ENCODE data around the gene DROSHA.
"Not testable (repeated sequence)": the region's sequence is repeated elsewhere in the genome, so short reads cannot be mapped to it uniquely, and the experiment has no call there.

DROSHA gene

DNA sequence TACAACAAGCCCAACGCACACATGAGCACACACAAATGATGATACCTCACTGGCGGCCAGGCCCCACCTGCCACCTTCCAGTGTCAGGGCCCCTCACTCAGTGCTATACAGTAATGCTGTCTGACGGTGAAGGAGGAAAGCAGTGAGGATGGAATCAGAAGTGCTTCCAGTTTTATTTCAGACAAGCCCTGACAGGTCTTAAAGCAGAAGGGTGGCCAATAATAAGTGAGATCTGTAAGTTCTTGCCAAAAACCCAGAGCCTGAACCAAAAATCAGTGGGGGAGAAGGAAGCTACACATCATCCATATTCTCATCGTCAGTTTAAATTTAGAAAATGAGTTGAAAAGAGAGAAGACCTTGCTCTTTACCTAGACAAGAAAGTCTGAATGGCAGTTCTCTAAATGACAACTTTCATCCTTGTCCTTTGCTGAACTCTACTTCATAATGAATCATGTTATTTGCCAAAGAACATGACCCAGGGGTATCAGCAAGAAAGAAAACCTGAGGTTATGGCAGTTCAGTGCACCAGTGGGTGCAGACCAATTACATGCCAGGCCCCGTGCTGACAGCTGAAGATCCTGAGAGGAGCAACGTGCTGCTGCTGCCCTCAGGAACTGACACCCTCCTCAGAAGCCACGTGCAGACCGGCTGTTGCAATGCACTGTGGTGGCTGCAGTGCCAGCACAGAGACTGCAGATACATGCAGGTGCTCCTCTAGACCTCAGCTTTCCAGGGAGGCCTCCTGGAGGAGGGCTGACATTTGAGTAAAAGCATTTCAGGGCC lies 118.7 kb downstream of the DROSHA start:
- DNase-seq = no peak

DNA sequence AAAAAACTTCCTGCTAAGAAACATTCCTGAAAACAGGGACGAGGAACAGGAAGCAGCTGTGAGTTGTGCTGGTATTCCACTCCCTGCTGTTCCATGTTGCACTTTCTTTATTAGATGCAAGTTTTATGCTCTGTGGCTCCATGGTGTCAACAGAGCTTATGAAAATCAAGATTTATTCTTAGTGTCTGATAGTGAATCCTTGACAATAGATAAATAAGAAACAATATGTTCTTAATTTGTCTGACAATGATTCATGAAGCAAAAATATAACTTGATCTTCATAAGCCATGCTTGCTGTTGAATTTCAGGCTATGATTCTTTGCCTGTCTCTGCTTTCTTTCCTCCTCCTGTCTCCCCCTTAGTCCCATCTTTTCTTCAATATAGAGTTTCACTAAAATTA lies 119.6 kb downstream of the DROSHA start:
- no peak for DNase-seq

DNA sequence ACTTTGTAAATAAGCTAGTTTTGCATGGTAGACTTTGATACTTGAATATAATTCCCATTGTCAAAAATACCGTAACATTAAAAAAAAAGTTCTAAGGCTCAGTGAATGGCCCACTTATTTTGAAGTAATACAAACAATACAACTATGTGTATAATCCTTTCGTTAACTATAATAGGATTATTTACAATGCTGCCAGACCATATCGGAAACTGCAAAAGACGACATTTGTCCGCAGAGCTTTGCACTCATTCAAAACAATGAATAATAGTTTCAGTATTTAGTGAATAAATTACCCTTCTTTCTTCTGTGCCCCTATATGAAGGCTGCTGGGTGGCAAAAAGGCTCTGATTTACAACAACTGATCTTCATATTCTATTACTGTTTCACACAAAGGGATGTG lies 121.8 kb downstream of the DROSHA start:
- DNase-seq = no peak

DNA sequence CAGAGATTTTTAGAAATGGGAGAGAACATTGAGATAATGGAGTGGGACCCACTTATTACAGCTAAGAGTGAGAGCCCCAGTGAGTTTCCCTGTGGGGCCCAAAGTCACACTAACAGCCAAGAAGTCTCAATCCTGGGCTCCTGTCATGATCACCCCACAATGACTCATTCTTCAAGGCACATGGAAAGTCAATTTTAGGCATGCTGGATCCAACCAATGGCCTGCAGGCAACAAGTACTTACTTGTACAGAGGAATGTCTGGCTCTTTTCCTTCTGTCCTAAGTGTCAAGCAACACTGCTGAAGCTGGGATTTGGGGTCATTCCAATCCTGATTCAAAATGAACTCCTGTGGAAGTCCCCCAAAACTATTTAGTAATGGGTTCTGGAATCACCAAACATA lies 123.1 kb downstream of the DROSHA start:
- peak; percentile 16 for DNase-seq

DNA sequence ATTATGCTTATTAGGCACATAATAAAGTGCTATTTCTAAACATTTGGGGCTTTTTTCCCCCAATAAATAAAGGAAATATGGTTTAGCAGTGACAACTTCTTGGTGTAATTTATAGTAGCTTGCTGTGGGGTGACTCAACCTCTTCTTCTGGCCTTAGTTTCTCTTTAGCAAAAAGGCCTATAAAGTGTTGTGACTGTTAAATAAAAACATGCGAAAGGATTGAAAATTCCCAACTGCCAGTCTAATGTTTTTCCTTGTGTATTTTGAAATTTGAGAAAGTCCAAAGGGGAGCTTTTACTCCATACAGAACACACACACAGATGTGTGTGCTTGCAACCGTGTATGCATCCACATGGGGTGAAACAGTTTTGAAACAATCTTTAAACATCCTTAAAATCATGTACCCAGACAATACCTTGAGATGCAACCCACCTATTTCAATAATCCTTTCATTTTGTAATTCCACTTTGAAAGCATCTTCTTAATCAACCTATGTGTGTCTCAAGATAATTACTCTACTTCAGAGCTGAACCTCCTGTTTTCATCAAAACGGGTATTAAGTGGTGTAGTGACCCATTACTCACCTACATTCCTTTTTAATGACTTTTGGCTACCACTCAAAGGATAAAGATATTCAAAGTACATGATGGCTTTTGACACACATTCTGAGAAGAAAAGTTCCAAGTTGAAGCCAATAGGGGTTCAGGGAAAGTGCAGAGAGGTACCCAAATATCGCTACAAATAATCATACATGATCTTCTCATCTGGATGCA lies 123.8 kb downstream of the DROSHA start:
- DNase-seq = no peak

DNA sequence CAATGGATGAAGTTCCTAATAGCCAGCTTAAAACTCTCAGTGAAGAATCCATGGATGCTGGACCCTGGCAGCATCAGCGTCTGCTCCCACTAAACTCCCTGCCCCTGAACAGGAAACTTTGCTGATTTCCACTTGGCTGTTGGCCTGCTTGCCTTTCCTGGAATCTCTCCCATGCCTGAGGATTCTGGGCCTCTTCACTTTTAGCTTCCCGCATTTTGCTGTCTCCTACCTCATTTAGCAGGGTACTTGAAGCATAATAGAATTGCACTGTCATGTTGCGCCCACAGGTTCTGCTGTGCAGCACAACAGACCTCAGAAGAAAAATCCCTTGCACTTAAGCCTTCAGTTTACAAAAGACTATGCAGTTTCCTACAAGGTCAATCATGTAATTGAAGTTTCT lies 127.6 kb downstream of the DROSHA start:
- no peak for DNase-seq

DNA sequence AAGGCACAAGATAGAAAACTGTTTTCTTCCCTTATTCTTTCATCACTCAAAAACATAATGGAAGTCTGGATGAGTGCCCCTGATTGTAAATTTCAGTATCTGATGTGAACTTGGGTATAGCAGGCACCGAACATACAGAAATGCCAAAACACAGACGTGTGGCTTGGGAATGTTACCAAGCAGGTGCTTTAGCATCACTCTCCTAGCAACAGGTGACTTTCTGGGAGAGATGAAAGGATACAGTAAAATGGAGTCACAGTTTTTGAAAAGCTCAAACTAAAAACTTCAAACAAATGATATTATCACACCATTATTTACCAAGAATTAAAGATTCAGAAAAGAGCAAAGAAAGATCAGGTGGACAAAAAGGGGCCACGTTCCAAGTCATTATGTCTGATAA lies 130.2 kb downstream of the DROSHA start:
- no peak for DNase-seq

DNA sequence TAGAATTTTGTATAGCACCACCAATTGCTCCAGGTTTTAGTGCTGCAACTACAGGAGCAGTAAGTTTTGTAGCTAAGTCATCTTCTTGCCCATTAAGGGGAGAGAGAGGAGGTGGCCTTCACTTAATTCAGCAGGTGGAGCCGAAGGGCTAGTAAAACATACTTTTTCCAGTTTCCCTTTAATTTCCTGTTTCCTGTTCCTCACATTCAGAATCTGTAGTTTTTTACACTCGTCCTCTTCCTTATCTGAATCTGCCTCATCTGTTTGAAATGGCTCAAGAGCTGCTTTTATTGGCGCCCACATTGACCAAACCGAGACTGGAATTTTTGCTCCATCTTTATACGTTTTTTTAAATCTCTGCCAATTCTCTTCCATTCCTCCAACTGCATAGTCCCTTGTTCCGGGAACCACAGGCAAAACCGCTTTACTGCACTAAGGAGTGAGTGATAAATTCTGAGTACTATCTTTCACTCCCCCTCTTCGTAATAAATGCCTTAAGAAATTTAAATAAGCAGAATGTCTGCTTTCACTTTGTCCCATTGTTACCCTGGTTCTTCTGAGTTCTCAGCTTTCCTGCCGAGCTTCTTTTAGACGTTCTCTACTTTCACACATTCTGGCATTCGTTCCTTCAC lies 133.9 kb downstream of the DROSHA start:
- DNase-seq = no peak

DNA sequence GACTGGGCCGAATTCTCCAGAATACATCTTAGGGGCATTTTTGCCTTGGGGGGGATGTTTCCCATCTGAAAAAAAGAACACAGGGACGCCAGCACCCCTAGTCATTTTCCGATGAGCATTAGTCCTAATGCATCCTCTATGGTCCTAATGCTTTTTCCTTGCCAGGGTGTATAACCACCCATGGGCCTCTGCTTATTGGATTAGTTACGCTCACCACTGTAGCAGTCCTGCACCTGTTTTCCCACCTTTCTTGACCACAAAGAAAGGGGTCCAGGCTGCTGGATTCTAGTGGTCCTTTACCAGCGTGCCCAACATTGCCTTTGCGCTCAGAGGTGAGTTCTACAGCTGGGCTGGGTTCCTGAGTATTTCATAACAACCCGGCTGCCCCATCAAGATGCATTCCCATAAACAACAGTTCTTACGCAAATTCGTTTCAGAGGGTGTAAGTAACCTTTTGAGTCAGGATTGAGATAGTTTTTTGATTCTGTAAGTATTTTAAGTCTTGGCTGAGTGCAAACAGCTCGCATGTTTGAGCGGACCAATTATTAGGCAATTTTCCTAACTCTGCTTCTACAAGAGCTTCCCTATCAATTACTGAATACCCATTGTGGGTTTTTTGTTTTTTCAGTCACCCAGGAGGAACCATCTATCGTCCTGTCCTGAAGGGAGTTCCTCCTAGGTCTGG lies 135.1 kb downstream of the DROSHA start:
- no peak for DNase-seq

DNA sequence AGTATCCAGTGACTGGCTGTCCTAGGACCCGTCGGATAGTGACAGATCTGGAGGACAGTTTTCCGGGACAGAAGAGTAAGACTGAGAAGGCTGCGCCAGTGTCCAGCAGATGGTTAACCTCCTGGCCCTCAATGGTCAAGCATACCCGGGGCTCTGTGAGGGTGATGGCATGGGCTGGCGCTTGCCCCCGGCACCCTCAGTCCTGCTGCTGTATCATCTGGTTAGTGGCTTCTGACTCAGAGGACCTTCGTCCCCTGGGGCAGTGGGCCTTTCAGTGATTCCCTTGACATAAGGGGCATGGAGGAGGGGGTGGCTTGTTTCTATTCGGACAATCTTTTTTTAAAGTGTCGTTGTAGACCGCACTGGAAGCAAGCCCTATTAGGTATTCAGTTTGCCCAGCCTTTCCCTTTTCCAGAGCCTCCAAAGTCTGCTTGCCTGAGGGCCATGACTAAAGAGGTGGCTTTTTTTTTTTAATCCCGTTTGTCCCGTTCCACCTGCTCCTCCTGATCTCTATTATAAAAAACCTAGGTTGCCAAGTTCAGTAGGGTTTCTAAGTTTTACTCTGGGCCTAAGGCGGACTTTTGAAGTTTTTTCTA lies 136.3 kb downstream of the DROSHA start:
- not testable (repeated sequence) for DNase-seq

DNA sequence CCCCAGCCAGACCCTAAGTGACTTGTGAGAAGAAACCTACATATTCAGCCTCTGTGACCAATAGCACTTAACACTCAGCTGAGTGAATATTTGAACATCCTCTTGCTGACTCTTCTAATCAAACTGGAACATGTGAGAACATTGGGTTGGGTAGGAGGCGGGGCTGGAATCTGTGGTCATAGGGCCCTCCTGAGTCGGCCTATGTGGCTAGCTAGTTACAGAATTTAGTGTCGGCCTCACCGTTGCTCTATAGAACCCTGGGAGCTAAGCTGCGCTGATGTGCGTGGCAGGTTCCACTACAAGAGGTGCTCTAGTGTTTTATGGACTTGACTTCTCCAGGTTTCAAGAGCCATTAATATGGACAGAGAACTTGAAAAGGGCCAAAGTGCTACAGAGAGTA lies 138.8 kb downstream of the DROSHA start:
- no peak for DNase-seq

DNA sequence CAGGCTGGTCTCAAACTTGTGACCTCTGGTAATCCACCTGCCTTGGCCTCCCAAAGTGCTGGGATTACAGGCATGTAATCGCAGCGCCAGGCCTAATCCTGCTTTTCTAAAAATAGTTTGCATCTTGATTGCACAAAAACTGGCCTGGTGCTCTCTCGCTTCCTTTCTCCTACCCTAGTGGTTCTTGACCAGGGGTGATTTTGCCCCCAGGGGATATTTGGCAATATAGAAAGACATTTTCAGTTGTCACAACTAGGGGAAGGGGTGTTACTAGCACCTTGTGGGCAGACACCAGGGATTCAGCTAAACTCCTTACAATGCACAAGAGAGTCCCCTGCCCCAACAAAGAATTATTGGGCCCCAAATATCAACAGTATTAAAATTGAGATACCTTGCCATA lies 139.8 kb downstream of the DROSHA start:
- no peak for DNase-seq

DNA sequence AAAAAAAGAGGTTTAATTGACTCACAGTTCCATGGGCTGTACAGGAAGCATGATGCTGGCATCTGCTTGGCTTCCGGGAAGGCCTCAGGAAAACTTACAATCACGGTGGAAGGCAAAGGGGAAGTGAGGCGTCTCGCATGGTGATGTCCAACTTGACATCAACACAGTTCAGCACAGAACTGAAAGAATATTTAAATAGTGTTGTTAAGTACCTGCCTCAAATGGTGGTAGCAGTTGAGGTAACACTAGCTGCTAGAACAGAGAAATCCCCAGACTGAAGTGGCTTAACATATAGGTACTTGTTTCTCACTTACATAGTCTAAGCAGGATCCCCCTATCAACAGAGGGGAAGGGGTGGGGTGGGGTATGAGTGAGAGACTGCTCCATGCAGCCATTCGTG lies 141.6 kb downstream of the DROSHA start:
- no peak for DNase-seq

DNA sequence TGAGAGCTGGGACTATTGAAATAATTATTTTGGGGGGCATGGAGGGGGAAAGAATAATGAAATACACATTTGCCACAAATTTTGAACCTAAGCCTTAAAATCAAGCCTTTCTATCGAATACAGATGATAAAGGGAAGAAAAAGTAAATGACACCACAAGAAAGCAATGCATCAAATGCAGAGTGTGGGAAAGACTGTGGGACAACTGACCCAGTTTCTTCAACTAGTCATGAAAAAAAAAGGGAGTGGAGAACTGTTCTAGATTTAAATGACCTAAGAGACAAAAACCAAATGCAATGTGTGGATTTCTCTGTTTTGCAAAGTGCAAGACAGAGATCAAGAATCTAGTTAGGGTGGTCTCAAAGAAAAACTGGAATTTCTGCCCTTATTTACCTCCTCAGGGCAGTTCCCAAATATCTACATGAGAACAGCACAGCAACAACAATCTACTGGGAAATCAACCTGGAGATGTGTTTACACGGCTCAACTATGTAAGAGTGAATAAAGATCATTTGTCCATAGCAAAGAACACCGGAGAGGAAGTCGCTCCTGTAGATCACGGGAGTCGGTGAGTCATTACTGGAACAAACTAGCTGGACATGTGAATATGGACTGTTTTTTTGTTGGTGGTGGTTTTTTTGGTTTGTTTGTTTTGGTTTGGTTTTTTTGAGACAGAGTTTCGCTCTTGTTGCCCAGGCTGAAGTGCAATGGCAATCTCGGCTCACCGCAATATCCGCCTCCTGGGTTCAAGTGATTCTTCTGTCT lies 145.9 kb downstream of the DROSHA start:
- DNase-seq = no peak

DNA sequence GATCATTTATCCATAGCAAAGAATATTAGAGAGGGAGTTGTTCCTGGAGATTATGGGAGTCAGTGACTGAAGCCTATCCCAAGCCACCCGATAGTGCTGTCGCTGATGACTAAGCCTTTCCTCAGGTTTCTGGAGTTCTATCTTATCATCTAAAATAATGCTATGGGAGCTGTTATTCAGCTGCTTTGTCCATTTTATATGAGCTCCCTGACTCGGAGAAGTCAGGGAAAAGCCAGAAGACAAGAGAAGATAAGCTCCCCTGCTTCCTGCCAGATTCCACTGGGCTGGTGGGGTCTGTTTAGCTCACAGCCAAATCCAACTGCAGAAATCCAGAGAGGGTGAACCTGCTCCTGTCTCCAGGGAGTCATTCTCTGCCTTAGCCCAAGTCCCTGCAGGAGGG lies 148.2 kb downstream of the DROSHA start:
- no peak for DNase-seq

DNA sequence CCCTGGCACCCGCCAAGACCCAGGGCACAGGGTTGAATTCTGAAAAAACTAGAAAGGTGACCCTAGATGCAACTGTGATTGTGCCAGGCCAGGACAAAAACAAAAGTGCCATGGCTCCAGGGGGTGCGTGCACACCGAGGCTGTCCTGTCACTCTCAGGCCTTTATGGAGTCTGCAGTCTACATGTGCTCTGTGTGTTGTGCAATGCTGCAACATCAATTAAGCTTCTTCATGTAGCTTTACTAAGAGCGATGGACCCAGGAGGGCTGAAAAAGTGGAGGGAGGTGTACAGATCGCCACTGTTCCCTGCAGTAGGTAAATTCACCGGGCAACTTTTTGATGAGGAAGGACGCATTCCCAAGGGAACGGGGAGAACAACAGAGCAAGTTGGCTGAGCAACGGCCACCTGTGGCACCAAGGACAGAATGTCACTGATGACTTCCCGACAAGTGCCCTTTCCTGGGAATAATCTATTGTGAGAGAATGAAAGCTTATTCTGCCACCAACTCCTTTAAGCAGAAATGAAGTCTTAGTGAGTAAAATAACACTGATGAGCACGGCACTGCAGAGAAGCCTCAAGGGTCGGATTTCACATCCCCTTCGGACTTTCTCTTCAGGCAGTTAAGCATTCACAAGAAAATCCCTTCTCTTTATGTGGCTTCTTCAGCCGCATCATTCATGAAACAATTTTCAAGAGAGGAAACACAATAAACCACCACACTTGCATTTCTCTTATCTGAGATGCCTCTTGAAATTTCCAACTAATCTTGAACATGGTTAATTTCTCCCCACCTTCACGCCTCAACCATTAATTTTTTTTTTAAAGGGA lies 149.6 kb downstream of the DROSHA start:
- no peak for DNase-seq

DNA sequence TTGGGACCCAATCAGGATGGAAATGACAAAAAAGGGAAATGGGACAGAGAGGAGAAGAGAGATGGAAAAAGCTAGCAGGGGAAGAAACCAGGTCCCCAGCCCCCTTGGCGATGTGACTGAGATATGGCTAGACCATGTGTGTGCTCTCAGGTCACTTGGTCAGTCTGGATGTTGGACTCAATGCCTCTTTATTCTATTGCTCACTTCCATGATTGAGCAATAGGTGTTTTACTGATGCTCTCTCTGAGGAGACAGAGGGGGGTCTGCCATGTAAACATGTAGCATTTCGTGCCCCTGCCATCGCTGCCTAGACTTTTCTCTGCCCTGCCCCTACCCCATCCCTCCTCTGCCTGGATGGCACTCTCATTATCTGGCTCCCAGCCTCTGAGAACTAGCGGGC lies 150.6 kb downstream of the DROSHA start:
- no peak for DNase-seq

DNA sequence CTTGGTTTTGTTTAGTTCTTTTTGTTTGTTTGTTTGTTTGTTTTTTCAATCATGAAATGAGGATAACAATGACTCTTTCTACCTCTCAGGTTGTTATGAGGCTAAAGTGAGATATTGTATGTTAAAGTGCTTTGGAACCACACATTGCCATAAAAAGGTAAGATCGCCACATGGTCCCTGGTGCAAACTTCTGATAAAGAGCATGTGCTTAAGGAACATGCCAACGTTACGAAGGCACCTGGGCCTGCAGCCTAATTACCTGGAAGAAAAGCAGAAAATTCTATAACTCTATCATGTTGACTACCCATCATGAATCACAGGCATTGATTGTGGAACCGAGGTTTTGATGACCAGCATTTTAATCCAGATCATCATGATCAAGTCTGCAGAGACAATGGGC lies 151.8 kb downstream of the DROSHA start:
- no peak for DNase-seq

DNA sequence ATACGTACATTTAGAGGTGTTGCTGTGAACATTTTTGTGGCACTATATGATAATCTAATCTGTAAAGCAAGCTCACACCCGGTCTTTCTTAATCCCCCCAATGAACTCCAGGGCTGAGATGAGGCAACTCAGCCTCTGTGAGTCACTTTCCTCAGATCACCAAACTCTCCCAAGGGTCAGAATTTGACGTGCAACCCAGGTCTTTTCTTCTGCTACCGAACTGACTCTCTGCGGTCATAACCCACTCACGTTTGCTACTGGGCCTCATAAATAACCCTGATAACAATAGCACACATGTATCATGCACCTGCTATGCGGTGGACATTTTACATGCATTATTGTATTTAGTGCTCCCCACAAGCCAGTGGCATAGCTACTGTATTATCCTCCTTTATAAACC lies 153.1 kb downstream of the DROSHA start:
- DNase-seq = no peak

DNA sequence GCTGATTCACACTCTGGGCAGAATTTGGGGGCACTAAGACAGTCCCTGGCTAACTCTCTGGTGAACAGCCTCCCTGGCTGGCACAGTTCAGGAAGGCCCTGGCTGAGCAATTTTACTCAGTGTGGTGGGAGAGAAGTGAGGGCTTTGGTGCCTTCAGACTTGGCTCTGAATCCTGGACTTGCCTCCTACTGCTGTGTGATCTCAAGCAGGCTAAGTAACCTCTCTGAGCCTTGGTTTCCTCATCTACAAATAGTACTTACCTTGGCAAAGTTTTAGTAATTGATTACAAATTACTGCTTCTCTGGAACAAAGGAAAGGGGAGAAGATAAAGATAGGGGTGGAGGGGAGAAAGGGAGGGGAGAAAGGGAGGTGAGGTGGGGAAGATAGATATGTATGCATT lies 153.8 kb downstream of the DROSHA start:
- no peak for DNase-seq

DNA sequence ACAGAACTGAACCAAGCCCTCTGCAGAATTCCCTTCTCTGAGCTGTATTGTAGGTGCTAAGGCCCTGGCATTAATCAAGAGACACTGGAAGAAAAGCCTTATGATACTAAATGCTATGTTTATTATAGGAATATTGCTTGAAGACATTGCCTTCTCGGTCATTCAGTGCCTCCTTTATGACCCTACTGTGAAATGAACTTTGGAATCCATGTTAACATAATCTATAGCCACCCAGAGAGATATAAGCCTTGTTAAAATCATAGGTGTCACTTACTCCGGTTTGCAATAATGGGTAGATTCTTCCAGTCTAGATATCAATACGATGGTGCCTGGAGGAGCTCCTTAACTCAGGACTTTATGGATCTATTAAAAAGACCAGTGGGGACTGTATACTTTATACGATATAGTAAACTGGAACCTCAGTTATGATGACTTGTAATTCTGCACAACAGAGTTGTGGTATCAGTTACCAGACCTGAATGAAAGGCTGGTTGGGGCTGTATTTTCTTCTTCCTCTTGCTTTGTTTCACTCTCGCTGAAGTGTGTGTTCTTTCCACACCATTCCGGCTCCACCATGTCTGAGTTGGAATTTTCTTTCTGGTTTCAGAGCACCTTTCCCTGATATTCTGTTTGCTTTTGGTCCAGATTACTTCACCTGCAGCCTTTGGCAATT lies 154.5 kb downstream of the DROSHA start:
- DNase-seq = no peak
